Endodermal cell (in vitro differentiated cells): ENCODE data around the gene FAM9A. TPM values are rescaled to one million over a fixed set of nuclear protein-coding genes. Genes with fewer than 3 reads are reported as not detected.
A peak's percentile ranks its signal among the peaks of the same experiment; 100 is the strongest.

Source experiments
- DNase-seq: peaks from one replicate; pipeline ENCODE4 v3.0.0-alpha.2; 2017
- H3K27ac ChIP-seq: 2 replicates; pipeline ENCODE4 v1.5.1; 2013; ENCODE audit warnings: mild to moderate bottlenecking, low read depth, low read length, moderate library complexity
- H3K27me3 ChIP-seq: 2 replicates; pipeline ENCODE4 v1.6.1; 2013; ENCODE audit warnings: mild to moderate bottlenecking, low read length, moderate library complexity; ENCODE audit not compliant: insufficient read depth, control insufficient read depth, poor library complexity, severe bottlenecking
- H3K36me3 ChIP-seq: 2 replicates; pipeline ENCODE4 v1.7.0; 2013; ENCODE audit warnings: mild to moderate bottlenecking, low read length, moderate library complexity; ENCODE audit not compliant: control insufficient read depth, insufficient read depth
- H3K4me1 ChIP-seq: one replicate; pipeline ENCODE4 v1.7.0; 2013; ENCODE audit warnings: low read length; ENCODE audit not compliant: control insufficient read depth, insufficient read depth
- H3K4me3 ChIP-seq: 2 replicates; pipeline ENCODE4 v1.5.1; 2013; ENCODE audit warnings: mild to moderate bottlenecking, low read length, moderate library complexity
- H3K9ac ChIP-seq: 2 replicates; pipeline ENCODE4 v1.6.1; 2013; ENCODE audit warnings: mild to moderate bottlenecking, low read length, moderate library complexity; ENCODE audit not compliant: poor library complexity, severe bottlenecking; ENCODE audit errors: extremely low read depth
- H3K9me3 ChIP-seq: 2 replicates; pipeline ENCODE4 v1.6.1; 2013; ENCODE audit warnings: mild to moderate bottlenecking, low read length, moderate library complexity; ENCODE audit not compliant: control insufficient read depth
- H3K27ac Mint-ChIP-seq: 2 replicates; pipeline ENCODE4 v1.8.0; 2020; ENCODE audit warnings: mixed read lengths
- H3K27me3 Mint-ChIP-seq: 2 replicates; pipeline ENCODE4 v1.8.0; 2021; ENCODE audit warnings: mild to moderate bottlenecking, mixed read lengths; ENCODE audit not compliant: insufficient read depth
- H3K36me3 Mint-ChIP-seq: 2 replicates; pipeline ENCODE4 v1.8.0; 2020; ENCODE audit warnings: low read depth, mixed read lengths
- H3K4me1 Mint-ChIP-seq: 2 replicates; pipeline ENCODE4 v1.8.0; 2020; ENCODE audit warnings: mixed read lengths
- H3K4me3 Mint-ChIP-seq: 2 replicates; pipeline ENCODE4 v1.8.0; 2020; ENCODE audit warnings: mild to moderate bottlenecking, moderate library complexity, mixed read lengths
- H3K9me3 Mint-ChIP-seq: 2 replicates; pipeline ENCODE4 v1.8.0; 2020; ENCODE audit warnings: mild to moderate bottlenecking, mixed read lengths
- CTCF ChIP-seq: fragments of 200-600 bp; sonication (generic); conservative IDR thresholded peaks from 2 replicates; pipeline ENCODE4 v1.5.0; 2021; ENCODE audit warnings: antibody characterized with exemption, mild to moderate bottlenecking
- WGBS, 2 experiments: methylation state at CpG; one replicate each; pipeline versions ENCODE4 v1.1.5 to v1.1.7; 2013; ENCODE audit warnings: missing lambda C conversion rate in 2 of 2, mixed read lengths in 1 of 2; ENCODE audit not compliant: insufficient coverage in 1 of 2, insufficient read length in 1 of 2; 5-methylcytosine and 5-hydroxymethylcytosine counted together
- total RNA-seq, 2 donors: library from RNA; stranded (reverse); fragmentation: NEBNext Ultra II Directional in 1 of 2; extraction: Animal tissue kit (Norgen Biotek cat#: 25700) in 1 of 2; gene quantifications; 2 replicates in 1 of 2; 3 replicates in 1 of 2; pipeline ENCODE4 v1.2.1, GENCODE V29; 2021

The FAM9A gene
- total RNA-seq, 2 donors from 2014 or later: not detected

- no peak overlapping the region for H3K4me3 ChIP-seq
- no peaks in the 10 kb centered on the region for H3K9me3 ChIP-seq
- no peak overlapping the region for H3K27ac ChIP-seq
- no peak overlapping the region for H3K9ac ChIP-seq
- peak; percentile 78 for TF ChIP-seq CTCF
- WGBS, 2 experiments: 90 to 94% methylated on average over 2 of the region's 4 CpGs
- Mint-ChIP-seq H3K27me3 (peaks cover 4% of the 10 kb centered on the region), H3K36me3 (no peaks in the 10 kb centered on the region), H3K27ac (no peak overlapping the region), H3K9me3 (no peaks in the 10 kb centered on the region), H3K4me3 (no peak overlapping the region), H3K4me1 (peaks cover 6% of the 10 kb centered on the region)
- peak; percentile 70 for DNase-seq
- no peaks in the 10 kb centered on the region for H3K4me1 ChIP-seq
- H3K36me3 ChIP-seq: no peaks in the 10 kb centered on the region
- H3K27me3 ChIP-seq: no peaks in the 10 kb centered on the region
Observed at GRCh38 chrX:8755116-8755515, 46.1 kb downstream of the FAM9A start.

- peaks cover 2% of the 10 kb centered on the region for H3K27me3 Mint-ChIP-seq
- H3K4me1 Mint-ChIP-seq: peaks cover 6% of the 10 kb centered on the region
- H3K36me3 Mint-ChIP-seq: no peaks in the 10 kb centered on the region
- H3K9me3 Mint-ChIP-seq: no peaks in the 10 kb centered on the region
- no peaks in the 10 kb centered on the region for H3K4me1 ChIP-seq
- no peak overlapping the region for H3K9ac ChIP-seq
- no peaks in the 10 kb centered on the region for H3K27me3 ChIP-seq
- no peak for DNase-seq
- H3K36me3 ChIP-seq: no peaks in the 10 kb centered on the region
- no peak for TF ChIP-seq CTCF
- H3K4me3 ChIP-seq: no peak overlapping the region
- no peaks in the 10 kb centered on the region for H3K9me3 ChIP-seq
- no peak overlapping the region for H3K27ac ChIP-seq
- H3K4me3 Mint-ChIP-seq: no peak overlapping the region
- H3K27ac Mint-ChIP-seq: no peak overlapping the region
Observed at GRCh38 chrX:8749697-8750096, 51.5 kb downstream of the FAM9A start.

- no peak overlapping the region for H3K27ac ChIP-seq
- H3K27ac Mint-ChIP-seq: no peak overlapping the region
- no peaks in the 10 kb centered on the region for H3K4me1 ChIP-seq
- no peak overlapping the region for H3K9ac ChIP-seq
- peak; percentile 60 for DNase-seq
- H3K36me3 ChIP-seq: no peaks in the 10 kb centered on the region
- peaks cover 6% of the 10 kb centered on the region for H3K4me1 Mint-ChIP-seq
- H3K27me3 Mint-ChIP-seq: peaks cover 2% of the 10 kb centered on the region
- H3K4me3 ChIP-seq: no peak overlapping the region
- no peak overlapping the region for H3K4me3 Mint-ChIP-seq
- H3K9me3 Mint-ChIP-seq: no peaks in the 10 kb centered on the region
- no peaks in the 10 kb centered on the region for H3K27me3 ChIP-seq
- peak; percentile 82 for TF ChIP-seq CTCF
- no peaks in the 10 kb centered on the region for H3K9me3 ChIP-seq
- no peaks in the 10 kb centered on the region for H3K36me3 Mint-ChIP-seq
- WGBS, 2 experiments: 32% methylated on average over 6 of the region's 6 CpGs; no CpG with 5 or more reads in 1 of the 2 experiments
Observed at GRCh38 chrX:8748855-8749254, 52.3 kb downstream of the FAM9A start.
